ENCODE data around the gene SLC4A4.

DNA sequence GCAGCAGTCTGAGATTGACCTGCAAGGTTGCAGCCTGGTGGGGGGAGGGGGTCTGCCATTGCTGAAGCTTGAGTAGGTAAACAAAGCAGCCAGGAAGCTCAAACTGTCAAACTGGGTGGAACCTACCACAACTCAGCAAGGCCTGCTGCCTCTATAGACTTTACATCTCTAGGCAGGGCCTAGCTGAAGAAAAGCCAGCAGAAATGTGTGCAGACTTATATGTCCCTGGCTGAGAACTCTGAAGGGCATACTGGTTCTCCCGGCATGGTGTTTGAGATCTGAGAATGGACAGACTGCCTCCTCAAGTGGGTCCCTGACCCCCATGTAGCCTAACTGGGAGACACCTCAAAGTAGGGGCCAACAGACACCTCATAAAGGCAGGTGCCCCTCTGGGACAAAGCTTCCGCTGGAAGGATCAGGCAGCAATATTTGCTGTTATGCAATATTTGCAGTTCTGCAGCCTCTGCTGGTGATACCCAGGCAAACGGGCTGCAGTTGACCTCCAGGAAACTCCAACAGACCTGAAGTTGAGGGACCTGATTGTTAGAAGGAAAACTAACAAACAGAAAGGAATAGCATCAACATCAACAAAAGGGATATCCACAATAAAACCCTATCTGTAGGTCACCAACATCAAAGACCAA, 277.5 kb downstream of the SLC4A4 start:
- TF ChIP-seq EZH2 (IDR thresholded peaks at IDR 0.05; ENCODE audit: borderline replicate concordance), result no peak
- TF ChIP-seq EZH2phosphoT487 (IDR thresholded peaks at IDR 0.05; ENCODE audit: low read depth, severe bottlenecking, unreplicated experiment), result no peak
